ENCODE data around the gene TBCD.

The TBCD gene

GRCh38 chr17:82812058-82812457 is 60.2 kb downstream of the TBCD start:
- no peak for FAIRE-seq

GRCh38 chr17:82812601-82813000 is 60.7 kb downstream of the TBCD start:
- no peak for FAIRE-seq

- FAIRE-seq: no peak
Measured at GRCh38 chr17:82813299-82814051, 61.6 kb downstream of the TBCD start.

- no peak for FAIRE-seq
Measured at GRCh38 chr17:82814834-82815233, 63.0 kb downstream of the TBCD start.

GRCh38 chr17:82815354-82815753 is 63.5 kb downstream of the TBCD start:
- no peak for FAIRE-seq

GRCh38 chr17:82815790-82816305 is 64.0 kb downstream of the TBCD start:
- FAIRE-seq: no peak

GRCh38 chr17:82816358-82816757 is 64.5 kb downstream of the TBCD start:
- FAIRE-seq: no peak

GRCh38 chr17:82817947-82818346 is 66.1 kb downstream of the TBCD start:
- FAIRE-seq: no peak

GRCh38 chr17:82820278-82821251 is 68.7 kb downstream of the TBCD start:
- no peak for FAIRE-seq

GRCh38 chr17:82821554-82821953 is 69.7 kb downstream of the TBCD start:
- FAIRE-seq: no peak

- FAIRE-seq: no peak
Measured at GRCh38 chr17:82822281-82822680, 70.4 kb downstream of the TBCD start.

GRCh38 chr17:82823004-82823403 is 71.1 kb downstream of the TBCD start:
- FAIRE-seq: no peak

GRCh38 chr17:82825540-82826124 is 73.8 kb downstream of the TBCD start:
- FAIRE-seq: no peak

GRCh38 chr17:82826211-82826610 is 74.3 kb downstream of the TBCD start:
- FAIRE-seq: no peak

- FAIRE-seq: no peak
Measured at GRCh38 chr17:82826956-82827355, 75.1 kb downstream of the TBCD start.

GRCh38 chr17:82828875-82829487 is 77.1 kb downstream of the TBCD start:
- FAIRE-seq: no peak

GRCh38 chr17:82830249-82830661 is 78.4 kb downstream of the TBCD start:
- no peak for FAIRE-seq

GRCh38 chr17:82831041-82831817 is 79.4 kb downstream of the TBCD start:
- FAIRE-seq: no peak

- FAIRE-seq: no peak
Measured at GRCh38 chr17:82831818-82832200, 79.9 kb downstream of the TBCD start.

GRCh38 chr17:82832411-82832810 is 80.5 kb downstream of the TBCD start:
- no peak for FAIRE-seq

- FAIRE-seq: no peak
Measured at GRCh38 chr17:82832881-82833475, 81.1 kb downstream of the TBCD start.

All from endometrium (tissue), 2 donors.